GM19193 (cell line): ENCODE data around the gene OBSL1.

ENCODE experiments used
- POLR2A ChIP-seq: IDR thresholded peaks from 4 replicates; pipeline ENCODE4 v1.6.1; 2011; ENCODE audit not compliant: insufficient read depth, insufficient read length; ENCODE audit errors: extremely low read depth

The OBSL1 gene

GRCh38 chr2:219514196-219514761 lies 57.1 kb downstream of the OBSL1 start, which contains the start of gene ASIC4:
ASIC4 (plus strand) TSS chr2:219514482; CDS start chr2:219514725, 243 bp downstream.
- TF ChIP-seq POLR2A, result no peak

GRCh38 chr2:219513787-219514186 lies 57.6 kb downstream of the OBSL1 start:
- TF ChIP-seq POLR2A, result no peak

DNA sequence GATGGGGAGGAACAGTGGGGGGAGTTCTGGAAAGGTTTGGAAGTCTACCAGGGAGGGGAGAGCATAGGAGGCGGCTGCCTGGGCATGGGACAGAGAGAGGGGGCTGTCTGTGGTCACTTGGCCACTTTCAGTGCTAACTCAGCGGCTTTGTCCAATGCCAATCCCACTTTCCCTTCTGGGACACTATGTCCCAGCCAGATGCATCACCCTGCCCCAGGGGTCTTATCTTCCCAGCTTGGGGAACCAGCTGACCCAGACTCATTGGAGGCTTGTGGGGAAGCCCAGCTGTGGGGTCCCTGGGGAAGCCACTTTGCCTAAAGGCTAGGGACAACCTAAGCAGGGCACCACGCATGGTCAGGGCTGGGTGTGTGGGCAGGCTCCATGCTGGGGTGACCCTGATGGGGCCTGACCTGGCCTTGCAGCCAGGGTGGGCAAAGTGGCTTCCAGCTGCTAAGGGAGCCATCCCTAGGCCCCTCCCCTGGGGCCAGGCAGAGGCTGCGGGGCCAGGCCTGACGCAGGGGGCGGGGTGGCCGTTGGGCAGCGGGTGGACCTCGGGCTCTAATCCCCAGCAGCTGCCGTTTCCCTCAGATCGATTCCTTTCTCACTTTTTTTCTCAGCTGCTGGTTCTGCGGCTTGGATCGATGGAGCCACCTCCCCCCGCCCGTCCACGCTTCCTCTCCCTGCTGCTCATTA lies 58.7 kb downstream of the OBSL1 start:
- no peak for TF ChIP-seq POLR2A

DNA sequence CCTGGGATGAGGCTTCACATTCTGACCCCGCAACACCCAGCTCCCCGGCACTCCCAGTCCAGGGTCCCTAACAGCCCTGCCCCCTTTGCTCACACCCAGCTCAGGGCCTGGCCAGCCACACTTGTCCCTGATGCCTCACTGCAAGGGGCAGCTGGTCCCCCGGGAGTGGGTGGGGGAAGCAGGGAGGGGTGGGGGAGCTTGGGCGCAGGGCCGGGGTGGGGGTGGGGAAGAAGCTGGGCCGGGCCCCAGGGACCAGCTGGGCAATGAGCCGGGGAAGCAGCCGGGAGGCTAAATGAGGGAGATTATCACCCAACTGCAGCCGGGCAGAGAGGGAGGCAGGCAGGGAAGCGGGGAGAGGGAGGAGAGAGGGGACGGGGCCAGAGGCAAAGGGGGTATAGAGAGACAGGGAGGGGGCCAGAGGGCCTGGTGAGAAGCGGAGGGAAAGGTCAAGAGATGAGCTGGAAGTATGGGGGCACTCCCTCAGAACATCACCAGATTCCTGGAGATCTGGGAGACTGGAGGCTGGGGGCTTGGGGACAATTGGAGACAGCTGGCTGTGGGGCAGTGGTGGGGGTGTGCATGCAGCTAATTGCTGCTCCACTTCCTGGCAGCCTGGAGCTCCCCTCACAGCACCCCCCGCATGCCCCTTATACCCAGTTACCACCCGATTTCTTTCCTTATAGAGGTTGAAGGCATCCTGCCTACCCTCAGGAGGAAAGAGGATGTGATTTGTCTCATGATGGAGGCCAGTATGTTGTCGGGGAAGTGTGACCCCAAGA lies 59.6 kb downstream of the OBSL1 start:
- no peak for TF ChIP-seq POLR2A

GRCh38 chr2:219510512-219511135 lies 60.7 kb downstream of the OBSL1 start:
- no peak for TF ChIP-seq POLR2A

- TF ChIP-seq POLR2A, result no peak
Measured at GRCh38 chr2:219509780-219510511, 61.4 kb downstream of the OBSL1 start.

GRCh38 chr2:219508971-219509779 lies 62.2 kb downstream of the OBSL1 start:
- TF ChIP-seq POLR2A, result no peak

- TF ChIP-seq POLR2A, result no peak
Measured at GRCh38 chr2:219508444-219508734, 63.0 kb downstream of the OBSL1 start.

DNA sequence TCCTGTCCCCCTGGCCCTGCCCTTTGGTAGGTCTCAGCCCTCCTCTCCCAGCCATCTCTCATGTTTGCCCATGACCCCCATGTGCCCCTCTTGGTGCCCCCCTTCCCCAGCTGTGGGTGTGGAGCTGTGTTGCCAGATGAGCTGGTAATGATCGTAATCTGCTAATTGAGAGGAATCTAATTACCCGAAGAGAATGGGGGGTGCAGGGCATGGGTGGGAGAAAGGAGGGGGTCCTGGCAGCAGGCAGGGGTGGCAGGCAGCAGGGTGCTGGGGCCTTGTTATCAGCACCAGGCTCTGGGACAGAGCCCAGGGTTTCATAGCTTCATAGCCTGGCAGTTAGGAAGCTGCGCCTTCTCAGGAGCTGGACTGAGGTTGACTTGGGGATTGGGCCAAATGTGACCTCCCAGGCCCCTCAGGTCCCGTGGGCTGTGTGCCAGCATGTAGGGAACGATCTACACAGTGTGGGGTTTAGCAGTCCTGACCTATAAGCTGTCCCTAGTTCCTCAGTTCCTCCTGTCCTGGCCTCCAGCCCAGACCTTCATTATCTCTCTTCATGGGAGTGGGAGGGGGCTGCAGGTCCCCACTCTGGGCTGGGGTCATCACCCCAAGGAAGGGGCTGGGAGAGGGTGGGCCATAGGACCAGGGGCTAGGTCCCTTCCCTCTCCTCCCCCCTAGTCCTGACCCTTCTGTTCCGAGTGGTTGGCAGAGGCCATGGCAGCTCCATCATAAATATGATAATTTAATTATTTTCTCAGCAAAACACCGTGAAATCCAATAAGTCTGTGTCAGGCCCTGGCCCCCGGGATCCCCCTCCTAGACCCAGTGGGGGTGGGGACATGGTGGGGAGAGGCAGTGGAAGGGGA lies 63.5 kb downstream of the OBSL1 start:
- no peak for TF ChIP-seq POLR2A

- no peak for TF ChIP-seq POLR2A
Measured at GRCh38 chr2:219506802-219507526, 64.4 kb downstream of the OBSL1 start.

GRCh38 chr2:219506153-219506801 lies 65.1 kb downstream of the OBSL1 start:
- TF ChIP-seq POLR2A, result no peak

DNA sequence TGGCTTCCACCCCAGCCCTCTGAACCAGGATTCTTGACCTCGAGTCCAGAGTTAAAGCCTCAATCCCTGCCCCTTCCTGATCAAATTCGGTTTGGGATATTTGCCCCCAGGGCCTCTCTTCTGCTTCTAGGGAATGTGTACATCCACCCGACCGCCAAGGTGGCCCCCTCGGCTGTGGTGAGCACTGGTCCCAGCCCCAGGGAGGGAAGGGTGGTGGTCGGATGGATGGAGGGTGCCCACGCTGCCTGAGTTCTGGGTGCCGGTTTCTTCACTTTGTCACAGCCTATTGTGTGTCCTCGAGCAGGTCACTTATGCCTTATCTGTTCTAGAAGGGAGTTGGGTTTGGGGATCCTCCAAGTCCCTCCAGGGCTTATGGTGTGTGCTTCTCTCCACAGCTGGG lies 65.8 kb downstream of the OBSL1 start:
- TF ChIP-seq POLR2A, result no peak
